Measurements from ENCODE around the gene MLST8. TPM values are rescaled to one million over a fixed set of nuclear protein-coding genes. Genes with fewer than 3 reads are reported as not detected.
"Not testable (repeated sequence)": the region's sequence is repeated elsewhere in the genome, so short reads cannot be mapped to it uniquely, and the experiment has no call there.

The MLST8 gene
- polyA plus RNA-seq, 1 donor (not counting 4 experiments of a cell fraction or from before 2014, with no cell fraction given): 35.7 TPM

GRCh38 chr16:2199621-2200139, 5.6 kb upstream of the MLST8 start:
- no peak for TF ChIP-seq CTCF (optimal IDR thresholded peaks at IDR 0.05 in 1 of 3, IDR thresholded peaks at IDR 0.05 in 1 of 3, conservative IDR thresholded peaks at IDR 0.05 in 1 of 3; ENCODE audit: extremely low read depth in 1 of 3, insufficient read depth in 2 of 3, low read length in 3 of 3)
- no peak for TF ChIP-seq EZH2 (IDR thresholded peaks at IDR 0.05; ENCODE audit: low read length)
- Histone ChIP-seq H3K4me1 (ENCODE audit: control insufficient read depth, extremely low read depth, insufficient read depth, low read length) (peaks cover 16% of the 10 kb centered on the region), H3K27me3 (ENCODE audit: control insufficient read depth, extremely low read depth, insufficient read depth, low read length) (peaks cover 23% of the 10 kb centered on the region), H3K9ac (ENCODE audit: control insufficient read depth, extremely low read depth, insufficient read depth, low read length) (no peak overlapping the region), H3K4me3 (ENCODE audit: control insufficient read depth in 2 of 3, extremely low read depth in 1 of 3, insufficient read depth in 2 of 3, low read depth in 1 of 3, low read length in 3 of 3) (no peak overlapping the region), H3K9me1 (ENCODE audit: control insufficient read depth, extremely low read depth, insufficient read depth, low read length) (no peaks in the 10 kb centered on the region), H2AFZ (ENCODE audit: control insufficient read depth, low read length) (no peak overlapping the region), H3K27ac (ENCODE audit: control insufficient read depth, insufficient read depth, low read length) (no peak overlapping the region), H3K9me3 (ENCODE audit: control insufficient read depth, low read depth, low read length) (no peaks in the 10 kb centered on the region), H3K4me2 (ENCODE audit: control insufficient read depth, extremely low read depth, insufficient read depth, low read depth, low read length) (no peak overlapping the region), H3K36me3 (ENCODE audit: control insufficient read depth in 2 of 2, extremely low read depth in 1 of 2, insufficient read depth in 2 of 2, low read length in 2 of 2) (no peaks in the 10 kb centered on the region), H4K20me1 (ENCODE audit: control insufficient read depth, extremely low read depth, insufficient read depth, low read length) (no peaks in the 10 kb centered on the region), H3K79me2 (ENCODE audit: control insufficient read depth, insufficient read depth, low read length) (no peaks in the 10 kb centered on the region)
- dilution Hi-C loops (cut with MboI; ENCODE audit: extremely low pct_ligation_motif_present, low sequenced_read_pairs): no loop called here
- DNase-seq (ENCODE audit: low read depth, low spot score): no peak
- no peak for FAIRE-seq

- no peak overlapping the region for H3K4me3 ChIP-seq (ENCODE audit: control insufficient read depth in 2 of 3, extremely low read depth in 1 of 3, insufficient read depth in 2 of 3, low read depth in 1 of 3, low read length in 3 of 3)
- no peak overlapping the region for H3K4me2 ChIP-seq (ENCODE audit: control insufficient read depth, extremely low read depth, insufficient read depth, low read depth, low read length)
- no peak for TF ChIP-seq CTCF (optimal IDR thresholded peaks at IDR 0.05 in 1 of 3, IDR thresholded peaks at IDR 0.05 in 1 of 3, conservative IDR thresholded peaks at IDR 0.05 in 1 of 3; ENCODE audit: extremely low read depth in 1 of 3, insufficient read depth in 2 of 3, low read length in 3 of 3)
- no peak for TF ChIP-seq EZH2 (IDR thresholded peaks at IDR 0.05; ENCODE audit: low read length)
- H3K9ac ChIP-seq (ENCODE audit: control insufficient read depth, extremely low read depth, insufficient read depth, low read length): no peak overlapping the region
- no peak for FAIRE-seq
- dilution Hi-C loops (cut with MboI; ENCODE audit: extremely low pct_ligation_motif_present, low sequenced_read_pairs): no loop called here
- no peaks in the 10 kb centered on the region for H3K79me2 ChIP-seq (ENCODE audit: control insufficient read depth, insufficient read depth, low read length)
- no peaks in the 10 kb centered on the region for H3K9me1 ChIP-seq (ENCODE audit: control insufficient read depth, extremely low read depth, insufficient read depth, low read length)
- no peak for DNase-seq (ENCODE audit: low read depth, low spot score)
- H3K27me3 ChIP-seq (ENCODE audit: control insufficient read depth, extremely low read depth, insufficient read depth, low read length): peaks cover 17% of the 10 kb centered on the region
- H3K4me1 ChIP-seq (ENCODE audit: control insufficient read depth, extremely low read depth, insufficient read depth, low read length): peaks cover 15% of the 10 kb centered on the region
- H3K9me3 ChIP-seq (ENCODE audit: control insufficient read depth, low read depth, low read length): no peaks in the 10 kb centered on the region
- H3K27ac ChIP-seq (ENCODE audit: control insufficient read depth, insufficient read depth, low read length): no peak overlapping the region
- no peak overlapping the region for H2AFZ ChIP-seq (ENCODE audit: control insufficient read depth, low read length)
- H4K20me1 ChIP-seq (ENCODE audit: control insufficient read depth, extremely low read depth, insufficient read depth, low read length): no peaks in the 10 kb centered on the region
- no peaks in the 10 kb centered on the region for H3K36me3 ChIP-seq (ENCODE audit: control insufficient read depth in 2 of 2, extremely low read depth in 1 of 2, insufficient read depth in 2 of 2, low read length in 2 of 2)
Measured at GRCh38 chr16:2200313-2200712, 4.9 kb upstream of the MLST8 start.

GRCh38 chr16:2203119-2203688, 2.0 kb upstream of the MLST8 start:
- Histone ChIP-seq H3K36me3 (ENCODE audit: control insufficient read depth in 2 of 2, extremely low read depth in 1 of 2, insufficient read depth in 2 of 2, low read length in 2 of 2) (peaks cover 4 to 11% of the 10 kb centered on the region in 2 experiments), H3K4me1 (ENCODE audit: control insufficient read depth, extremely low read depth, insufficient read depth, low read length) (peaks cover 14% of the 10 kb centered on the region)
- H2AFZ ChIP-seq (ENCODE audit: control insufficient read depth, low read length); H3K9me1 ChIP-seq (ENCODE audit: control insufficient read depth, extremely low read depth, insufficient read depth, low read length); H3K4me2 ChIP-seq (ENCODE audit: control insufficient read depth, extremely low read depth, insufficient read depth, low read depth, low read length); H3K9me3 ChIP-seq (ENCODE audit: control insufficient read depth, low read depth, low read length); H4K20me1 ChIP-seq (ENCODE audit: control insufficient read depth, extremely low read depth, insufficient read depth, low read length); FAIRE-seq; H3K4me3 ChIP-seq (ENCODE audit: control insufficient read depth in 2 of 3, extremely low read depth in 1 of 3, insufficient read depth in 2 of 3, low read depth in 1 of 3, low read length in 3 of 3); DNase-seq (ENCODE audit: low read depth, low spot score); H3K27me3 ChIP-seq (ENCODE audit: control insufficient read depth, extremely low read depth, insufficient read depth, low read length); H3K9ac ChIP-seq (ENCODE audit: control insufficient read depth, extremely low read depth, insufficient read depth, low read length); H3K79me2 ChIP-seq (ENCODE audit: control insufficient read depth, insufficient read depth, low read length); H3K27ac ChIP-seq (ENCODE audit: control insufficient read depth, insufficient read depth, low read length); dilution Hi-C loops (cut with MboI; ENCODE audit: extremely low pct_ligation_motif_present, low sequenced_read_pairs): not testable (repeated sequence)

Measured in keratinocyte (primary cell).